Urinary bladder (tissue), 4 donors: ENCODE measurements around the gene VCL. TPM values are rescaled to one million over a fixed set of nuclear protein-coding genes. Genes with fewer than 3 reads are reported as not detected.

Experiments
- DNase-seq: peaks from one replicate; pipeline ENCODE4 v3.0.0-alpha.2; 2015; ENCODE audit errors: extremely low spot score
- H3K27ac ChIP-seq: one replicate; pipeline ENCODE4 v1.5.1; 2013; ENCODE audit warnings: low read depth, mild to moderate bottlenecking, moderate library complexity
- H3K36me3 ChIP-seq: one replicate; pipeline ENCODE4 v1.6.1; 2013; ENCODE audit warnings: mild to moderate bottlenecking, moderate library complexity; ENCODE audit not compliant: insufficient read depth
- H3K4me1 ChIP-seq: one replicate; pipeline ENCODE4 v1.6.1; 2013; ENCODE audit warnings: mild to moderate bottlenecking, moderate library complexity; ENCODE audit not compliant: insufficient read depth
- H3K4me3 ChIP-seq: one replicate; pipeline ENCODE4 v1.5.1; 2013; ENCODE audit warnings: low read depth, low read length
- WGBS: extraction: QIAGEN DNeasy Blood & Tissue Kit; methylation state at CpG from one replicate; pipeline ENCODE4 v1.1.7; 2013; 5-methylcytosine and 5-hydroxymethylcytosine counted together
- polyA plus RNA-seq: library from polyadenylated mRNA; stranded (reverse); fragments of 200-250 nt; gene quantifications from one replicate; pipeline ENCODE4 v1.2.3, GENCODE V29; 2013
- total RNA-seq: library from RNA; depleted of rRNA; stranded (reverse); fragments of >200 nt; gene quantifications from one replicate; pipeline ENCODE4 v1.2.3, GENCODE V29; 2014
- donor health status: healthy with polysubstance abuse.
- donor health status: healthy.

Gene VCL
- total and polyA plus RNA-seq, 2 donors, result 226 to 277 TPM

GRCh38 chr10:74165530-74165901 is 167.6 kb downstream of the VCL start:
- Histone ChIP-seq H3K27ac (no peak overlapping the region), H3K4me1 (no peaks in the 10 kb centered on the region), H3K4me3 (no peak overlapping the region), H3K36me3 (no peaks in the 10 kb centered on the region)
- no peak for DNase-seq
- 53% methylated on average over 2 of the region's 2 CpGs for WGBS

- H3K4me3 ChIP-seq, result no peak overlapping the region
- H3K27ac ChIP-seq, result no peak overlapping the region
- no peak for DNase-seq
- 64% methylated on average over 1 of the region's 1 CpG for WGBS
- no peaks in the 10 kb centered on the region for H3K4me1 ChIP-seq
- no peaks in the 10 kb centered on the region for H3K36me3 ChIP-seq
Observed at GRCh38 chr10:74167443-74167842, 169.5 kb downstream of the VCL start.

Other genes with a start within 250 kb of the VCL start
- 17.0 TPM for gene CHCHD1, start 216.1 kb upstream of the VCL start, total RNA-seq
- 46.9 TPM for gene CHCHD1, start 216.1 kb upstream of the VCL start, polyA plus RNA-seq
- 38.8 TPM for gene ZSWIM8, start 212.5 kb upstream of the VCL start, total RNA-seq
- gene ZSWIM8, start 212.5 kb upstream of the VCL start, polyA plus RNA-seq, result 110 TPM
- 14.2 TPM for gene NDST2, start 186.5 kb upstream of the VCL start, total RNA-seq
- gene NDST2, start 186.5 kb upstream of the VCL start, polyA plus RNA-seq, result 19.3 TPM
- gene CAMK2G, start 123.6 kb upstream of the VCL start, total RNA-seq, result 40.3 TPM
- 115 TPM for gene CAMK2G, start 123.6 kb upstream of the VCL start, polyA plus RNA-seq
- gene PLAU, start 87.0 kb upstream of the VCL start, total RNA-seq, result 9.5 TPM
- gene PLAU, start 87.0 kb upstream of the VCL start, polyA plus RNA-seq, result 10.0 TPM
- 34.7 TPM for gene AP3M1, start 152.7 kb downstream of the VCL start, total RNA-seq
- 28.5 TPM for gene AP3M1, start 152.7 kb downstream of the VCL start, polyA plus RNA-seq
- 42.8 TPM for gene ADK, start 153.1 kb downstream of the VCL start, total RNA-seq
- 14.2 TPM for gene ADK, start 153.1 kb downstream of the VCL start, polyA plus RNA-seq